Measurements from ENCODE around the gene CABP4. TPM values are rescaled to one million over a fixed set of nuclear protein-coding genes. Genes with fewer than 3 reads are reported as not detected.

CABP4 gene
- total RNA-seq, 1 donor, result not detected

- peak within 1 kb of the TSS; percentile 90 for H3K4me3 ChIP-seq (ENCODE audit: low read depth, low read length)
- no peak for TF ChIP-seq CTCF (IDR thresholded peaks at IDR 0.05; ENCODE audit: insufficient read depth, low read depth, low read length)
- peak; percentile 100 for DNase-seq (ENCODE audit: low read depth)
Observed at GRCh38 chr11:67507864-67508485, 52.8 kb downstream of the CABP4 start, which contains the start of gene CDK2AP2. Gene CDK2AP2 (minus strand): TSS chr11:67508162. CDS start chr11:67508082, 80 bp downstream.

DNA sequence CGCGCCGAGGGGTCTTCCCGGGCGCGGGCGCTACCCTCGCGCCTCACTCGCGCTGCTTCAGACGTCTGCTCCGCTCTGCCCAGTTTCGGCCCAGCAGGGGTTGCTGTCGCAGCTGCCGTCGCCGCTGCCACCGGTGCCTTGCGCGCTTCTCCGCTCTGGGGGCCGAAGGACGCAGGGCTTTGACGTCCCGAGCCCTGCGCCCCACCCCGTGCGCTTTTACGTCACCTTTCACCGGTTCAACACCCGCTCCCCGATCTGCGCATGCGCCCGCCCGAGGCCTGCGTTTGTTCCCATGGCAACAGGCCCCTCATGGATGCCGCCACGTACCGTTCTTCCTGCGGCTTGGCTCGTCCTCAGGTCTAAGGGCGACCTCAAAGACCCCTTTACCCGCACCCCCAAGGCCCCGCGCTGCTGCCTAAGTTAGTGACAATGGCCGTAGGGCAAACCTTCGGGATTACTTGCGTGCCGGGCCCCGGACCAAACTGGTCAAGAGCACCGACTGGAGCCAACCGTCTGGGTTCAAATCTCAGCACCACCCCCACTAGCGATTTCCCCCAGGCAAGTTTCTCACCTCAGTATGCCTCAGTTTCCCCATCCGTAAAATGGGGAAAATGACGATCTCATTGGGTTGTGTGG is 53.5 kb downstream of the CABP4 start:
- peak; percentile 97 for DNase-seq (ENCODE audit: low read depth)
- peak overlapping the region; percentile 90 for H3K4me3 ChIP-seq (ENCODE audit: low read depth, low read length)
- no peak for TF ChIP-seq CTCF (IDR thresholded peaks at IDR 0.05; ENCODE audit: insufficient read depth, low read depth, low read length)

DNA sequence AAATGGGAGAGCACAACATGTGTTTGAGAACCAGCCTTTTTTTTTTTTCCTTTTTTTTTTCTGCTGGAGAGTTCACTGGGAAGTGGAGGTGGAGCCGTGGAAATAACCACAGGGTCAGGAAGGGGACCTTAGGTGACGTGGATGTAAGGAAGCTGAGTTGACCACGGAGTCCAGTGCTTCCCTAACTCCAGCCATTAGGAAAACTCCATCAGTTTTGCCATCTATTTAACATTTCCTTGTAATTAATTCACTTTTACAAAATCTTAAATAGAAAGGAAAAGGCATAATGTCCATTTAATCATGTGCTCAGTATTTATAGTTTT is 54.8 kb downstream of the CABP4 start:
- peak; percentile 27 for DNase-seq (ENCODE audit: low read depth)
- no peak for TF ChIP-seq CTCF (IDR thresholded peaks at IDR 0.05; ENCODE audit: insufficient read depth, low read depth, low read length)
- no peak overlapping the region for H3K4me3 ChIP-seq (ENCODE audit: low read depth, low read length)

Small RNAs within 50 kb of the gene (small RNA-seq; reads per million reads assigned to genes)
- not detected for gene MIR6752

Other genes with a start within 250 kb of the CABP4 start
- gene GRK2, start 188.9 kb upstream of the CABP4 start, total RNA-seq, result 24.5 and 33.2 TPM in 2 replicates
- gene ANKRD13D, start 166.1 kb upstream of the CABP4 start, total RNA-seq, result 29.6 and 29.8 TPM in 2 replicates
- 16.1 and 21.2 TPM in 2 replicates for gene SSH3, start 151.8 kb upstream of the CABP4 start, total RNA-seq
- 43.2 and 68.9 TPM in 2 replicates for gene POLD4, start 101.8 kb upstream of the CABP4 start, total RNA-seq
- 3.5 and 4.7 TPM in 2 replicates for gene CLCF1, start 81.8 kb upstream of the CABP4 start, total RNA-seq
- 4.3 and 6.4 TPM in 2 replicates for gene RAD9A, start 63.4 kb upstream of the CABP4 start, total RNA-seq
- 172 and 202 TPM in 2 replicates for gene PPP1CA, start 53.5 kb upstream of the CABP4 start, total RNA-seq
- not detected in 2 replicates for gene TBC1D10C, start 51.3 kb upstream of the CABP4 start, total RNA-seq
- not detected in 2 replicates for gene CARNS1, start 39.7 kb upstream of the CABP4 start, total RNA-seq
- 42.3 and 47.0 TPM in 2 replicates for gene RPS6KB2, start 26.9 kb upstream of the CABP4 start, total RNA-seq
- gene PTPRCAP, start 17.7 kb upstream of the CABP4 start, total RNA-seq, result 0.32 TPM in 1 of 2 replicates, not detected in the other
- 85.5 and 102 TPM in 2 replicates for gene CORO1B, start 11.9 kb upstream of the CABP4 start, total RNA-seq
- gene GPR152, start 2.6 kb upstream of the CABP4 start, total RNA-seq, result not detected in 2 replicates
- 18.4 and 18.6 TPM in 2 replicates for gene TMEM134, start 13.9 kb downstream of the CABP4 start, total RNA-seq
- 42.7 and 55.1 TPM in 2 replicates for gene AIP, start 27.7 kb downstream of the CABP4 start, total RNA-seq
- 21.9 and 22.9 TPM in 2 replicates for gene PITPNM1, start 50.0 kb downstream of the CABP4 start, total RNA-seq
- 13.5 and 16.8 TPM in 2 replicates for gene CDK2AP2, start 52.8 kb downstream of the CABP4 start, total RNA-seq
- not detected in 2 replicates for gene CABP2, start 68.1 kb downstream of the CABP4 start, total RNA-seq
- gene GSTP1, start 128.5 kb downstream of the CABP4 start, total RNA-seq, result 495 and 721 TPM in 2 replicates
- gene NDUFV1, start 151.6 kb downstream of the CABP4 start, total RNA-seq, result 140 and 178 TPM in 2 replicates
- gene NUDT8, start 174.6 kb downstream of the CABP4 start, total RNA-seq, result 4.7 and 5.8 TPM in 2 replicates
- not detected in 2 replicates for gene TBX10, start 184.4 kb downstream of the CABP4 start, total RNA-seq
- not detected in 2 replicates for gene ACY3, start 195.4 kb downstream of the CABP4 start, total RNA-seq
- gene ALDH3B2, start 219.3 kb downstream of the CABP4 start, total RNA-seq, result not detected in 2 replicates

Data from fibroblast of villous mesenchyme (primary cell).